K562 (cell line): ENCODE measurements around the gene ARL14EPL. TPM values are rescaled to one million over a fixed set of nuclear protein-coding genes. Genes with fewer than 3 reads are reported as not detected.

ENCODE experiments used
- CHD2 ChIP-seq: IDR thresholded peaks from 2 replicates; pipeline ENCODE4 v1.6.1; 2011; ENCODE audit warnings: low read depth, low read length
- COPS2 ChIP-seq: fragments of 450-650 bp; conservative IDR thresholded peaks from 2 replicates; pipeline ENCODE4 v1.6.1; 2016; ENCODE audit warnings: mild to moderate bottlenecking, moderate library complexity
- DDX20 ChIP-seq: fragments of 450-650 bp; IDR thresholded peaks from 2 replicates; pipeline ENCODE4 v1.6.1; 2016; ENCODE audit warnings: missing genetic modification characterization, low read depth, mild to moderate bottlenecking, missing compliant biosample characterization, moderate library complexity
- DNMT1 ChIP-seq: fragments of 450-650 bp; IDR thresholded peaks from 2 replicates; pipeline ENCODE4 v1.6.1; 2016; ENCODE audit warnings: antibody characterized with exemption, mild to moderate bottlenecking
- DPF2 ChIP-seq: fragments of 450-650 bp; IDR thresholded peaks from 2 replicates; pipeline ENCODE4 v1.6.1; 2016
- ETV6 ChIP-seq, 3 experiments: fragments of 150-350 bp in 1 of 3; sonication (generic) in 1 of 3; formaldehyde crosslinking in 1 of 3; IDR thresholded peaks; 2 replicates each; pipeline versions ENCODE4 v1.6.1 to v1.8.0; 2014 to 2022; ENCODE audit warnings: borderline replicate concordance in 2 of 3, low read depth in 2 of 3, antibody characterized with exemption in 1 of 3, low read length in 1 of 3, mild to moderate bottlenecking in 1 of 3, missing genetic modification reagents in 1 of 3
- FOSL1 ChIP-seq: fragments of 200-800 bp; sonication (Bioruptor generic); conservative IDR thresholded peaks from 2 replicates; pipeline ENCODE4 v1.6.1; 2016; ENCODE audit warnings: missing genetic modification characterization, missing compliant biosample characterization
- HNRNPL ChIP-seq: fragments of 200-400 bp; formaldehyde crosslinking; IDR thresholded peaks from 2 replicates; pipeline ENCODE4 v1.6.1; 2017; ENCODE audit warnings: low read depth, mild to moderate bottlenecking, low read length
- LARP7 ChIP-seq: fragments of 450-650 bp; IDR thresholded peaks from 2 replicates; pipeline ENCODE4 v1.6.1; 2016
- PURB ChIP-seq: sonication (generic); formaldehyde crosslinking; IDR thresholded peaks from 2 replicates; pipeline ENCODE4 v1.9.0; 2021; ENCODE audit warnings: low read depth, mild to moderate bottlenecking, missing genetic modification reagents
- SIRT6 ChIP-seq: IDR thresholded peaks from one replicate; pipeline ENCODE4 v1.6.1; 2012; ENCODE audit warnings: low read depth, mild to moderate bottlenecking, control low read depth, inconsistent platforms, low read length, moderate library complexity
- SP2 ChIP-seq: IDR thresholded peaks from 2 replicates; pipeline ENCODE4 v1.6.1; 2011; ENCODE audit warnings: mild to moderate bottlenecking, low read depth, low read length, moderate library complexity; ENCODE audit not compliant: poor library complexity, severe bottlenecking; ENCODE audit errors: extremely low read depth
- THRAP3 ChIP-seq: fragments of 450-650 bp; IDR thresholded peaks from 2 replicates; pipeline ENCODE4 v1.6.1; 2016; ENCODE audit warnings: mild to moderate bottlenecking, inconsistent platforms, borderline replicate concordance
- TSC22D4 ChIP-seq: fragments of 450-650 bp; IDR thresholded peaks from 2 replicates; pipeline ENCODE4 v1.6.1; 2016; ENCODE audit warnings: missing genetic modification characterization, missing biosample characterization, control low read depth
- ZNF133 ChIP-seq: fragments of 250-450 bp; sonication (Bioruptor Pico); IDR thresholded peaks from 2 replicates; pipeline ENCODE4 v1.4.0; 2020; ENCODE audit warnings: mild to moderate bottlenecking
- ZNF184 ChIP-seq: sonication (generic); formaldehyde crosslinking; IDR thresholded peaks from 2 replicates; pipeline ENCODE4 v1.5.0; 2020; ENCODE audit warnings: missing genetic modification reagents
- ZNF639 ChIP-seq, 2 experiments: fragments of 200-800 bp in 1 of 2; sonication (Bioruptor generic) in 1 of 2; sonication (generic) in 1 of 2; formaldehyde crosslinking in 1 of 2; IDR thresholded peaks in 1 of 2; conservative IDR thresholded peaks in 1 of 2; 2 replicates each; pipeline versions ENCODE4 v1.5.0 to v1.6.1; 2016 to 2020; ENCODE audit warnings: missing compliant biosample characterization in 1 of 2, missing genetic modification characterization in 1 of 2, missing genetic modification reagents in 1 of 2
- ZNF778 ChIP-seq: fragments of 450-650 bp; formaldehyde crosslinking; IDR thresholded peaks from 2 replicates; pipeline ENCODE4 v1.4.0; 2020; ENCODE audit warnings: mild to moderate bottlenecking, moderate library complexity
- ZNF79 ChIP-seq: fragments of 250-450 bp; sonication (Bioruptor Pico); IDR thresholded peaks from 2 replicates; pipeline ENCODE4 v1.4.0; 2020; ENCODE audit warnings: low read depth, mild to moderate bottlenecking, moderate library complexity
- ZNF830 ChIP-seq: fragments of 250-450 bp; sonication (Bioruptor Pico); IDR thresholded peaks from 2 replicates; pipeline ENCODE4 v1.5.0; 2021; ENCODE audit warnings: mild to moderate bottlenecking
- polyA plus RNA-seq, 8 experiments: library from polyadenylated mRNA; depleted of rRNA in 4 of 8; stranded (reverse) in 5 of 8; unstranded in 3 of 8; fragments of >200 nt; fragmentation: Nextera tagmentation in 2 of 8; fragmentation: Illumina TruSeq in 1 of 8; extraction: Ambion mirVana in 2 of 8; extraction: Trizol in 1 of 8; gene quantifications; 2 replicates each; pipeline versions ENCODE4 v1.2.1 to v1.2.3, GENCODE V29; 2011 to 2014; ENCODE audit warnings: inconsistent platforms in 1 of 8, missing spikeins in 1 of 8
- total RNA-seq, 7 experiments: library from RNA; depleted of rRNA in 6 of 7; stranded (reverse); fragments of >200 nt in 6 of 7; fragmentation: Illumina TruSeq in 2 of 7; extraction: Trizol in 2 of 7; gene quantifications; 2 replicates each; pipeline versions ENCODE4 v1.2.1 to v1.2.3, GENCODE V29; 2011 to 2021; ENCODE audit warnings: low replicate concordance in 1 of 7
- TF ChIP-seq, protein P1 (sequence below): sonication (generic); formaldehyde crosslinking; IDR thresholded peaks from 2 replicates; pipeline ENCODE4 v1.8.1; 2023; ENCODE audit warnings: mild to moderate bottlenecking, missing genetic modification reagents

Gene ARL14EPL
- total and polyA plus RNA-seq, 9 of the 15 experiments (the other 6 are each of a cell fraction or from before 2014, with no cell fraction given): 0.06 to 0.14 (median 0.08) TPM; not detected in 5

DNA sequence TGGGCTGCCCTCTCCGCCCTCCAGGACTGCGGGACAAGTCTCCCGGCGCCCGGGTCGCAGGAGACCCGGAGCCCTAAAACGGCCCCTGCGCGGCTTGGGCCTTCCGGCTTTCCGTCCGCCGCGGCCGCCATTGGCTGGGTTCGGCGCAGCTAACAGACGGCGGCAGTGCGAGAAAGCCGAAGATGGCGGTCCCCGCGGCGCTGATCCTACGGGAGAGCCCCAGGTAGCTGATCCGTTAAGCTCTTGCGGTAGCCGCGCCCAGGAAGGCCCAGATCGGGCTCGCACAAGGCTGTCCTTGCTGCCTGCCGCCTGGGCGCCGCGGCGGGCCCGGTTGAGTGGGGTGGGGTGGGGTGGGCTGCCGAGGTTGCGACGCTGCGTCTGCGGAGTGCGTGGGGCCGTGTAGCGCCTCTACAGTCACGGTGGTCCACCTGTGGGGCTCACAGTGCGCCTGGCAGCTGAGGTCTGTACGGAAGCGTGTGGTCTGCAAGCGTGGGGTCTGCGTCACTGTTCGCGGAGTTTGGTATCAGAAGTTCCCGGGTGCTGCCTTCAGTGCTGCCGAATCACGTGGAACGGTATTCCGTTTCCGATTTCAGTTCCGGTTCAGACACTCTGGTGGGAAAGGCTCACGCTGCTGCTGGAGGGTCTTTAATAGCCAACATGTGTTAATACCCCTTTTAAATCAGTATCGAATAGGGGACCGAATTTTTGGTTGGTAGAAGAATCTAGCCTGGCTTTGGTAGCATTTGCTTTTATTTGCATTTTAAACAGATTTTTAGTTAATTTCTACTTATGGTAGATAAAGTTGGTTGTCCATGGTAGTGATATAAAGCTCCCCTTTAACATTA lies 52.8 kb downstream of the ARL14EPL start, which contains the start of gene COMMD10 (continued):
- no peak; a peak in 1 of 4 replicates for TF ChIP-seq ETV6 (IDR thresholded peaks at IDR 0.05; ENCODE audit: borderline replicate concordance in 1 of 2, low read depth in 2 of 2, low read length in 1 of 2)
- TF ChIP-seq ETV6 (CRISPR knock-in tag; IDR thresholded peaks at IDR 0.05; ENCODE audit: borderline replicate concordance): 0 out of 2 replicates have a peak, but pooled peaks have one; percentile 69
- TF ChIP-seq ZNF639 (CRISPR knock-in tag; conservative IDR thresholded peaks at IDR 0.05 in 1 of 2, IDR thresholded peaks at IDR 0.05 in 1 of 2): peak in 1 of 2 experiments; percentile 44; a peak in 1 of 4 replicates
- no peak for TF ChIP-seq THRAP3
- TF ChIP-seq, protein P1, sequence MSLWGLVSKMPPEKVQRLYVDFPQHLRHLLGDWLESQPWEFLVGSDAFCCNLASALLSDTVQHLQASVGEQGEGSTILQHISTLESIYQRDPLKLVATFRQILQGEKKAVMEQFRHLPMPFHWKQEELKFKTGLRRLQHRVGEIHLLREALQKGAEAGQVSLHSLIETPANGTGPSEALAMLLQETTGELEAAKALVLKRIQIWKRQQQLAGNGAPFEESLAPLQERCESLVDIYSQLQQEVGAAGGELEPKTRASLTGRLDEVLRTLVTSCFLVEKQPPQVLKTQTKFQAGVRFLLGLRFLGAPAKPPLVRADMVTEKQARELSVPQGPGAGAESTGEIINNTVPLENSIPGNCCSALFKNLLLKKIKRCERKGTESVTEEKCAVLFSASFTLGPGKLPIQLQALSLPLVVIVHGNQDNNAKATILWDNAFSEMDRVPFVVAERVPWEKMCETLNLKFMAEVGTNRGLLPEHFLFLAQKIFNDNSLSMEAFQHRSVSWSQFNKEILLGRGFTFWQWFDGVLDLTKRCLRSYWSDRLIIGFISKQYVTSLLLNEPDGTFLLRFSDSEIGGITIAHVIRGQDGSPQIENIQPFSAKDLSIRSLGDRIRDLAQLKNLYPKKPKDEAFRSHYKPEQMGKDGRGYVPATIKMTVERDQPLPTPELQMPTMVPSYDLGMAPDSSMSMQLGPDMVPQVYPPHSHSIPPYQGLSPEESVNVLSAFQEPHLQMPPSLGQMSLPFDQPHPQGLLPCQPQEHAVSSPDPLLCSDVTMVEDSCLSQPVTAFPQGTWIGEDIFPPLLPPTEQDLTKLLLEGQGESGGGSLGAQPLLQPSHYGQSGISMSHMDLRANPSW (CRISPR knock-in tag): no peak
- TF ChIP-seq CHD2: no peak
- no peak for TF ChIP-seq ZNF830
- TF ChIP-seq DPF2: 0 out of 2 replicates have a peak, but pooled peaks have one; percentile 9
- peak; percentile 9; the same call in 1 of the 2 replicates for TF ChIP-seq FOSL1
- no peak for TF ChIP-seq DDX20 (tag)
- no peak for TF ChIP-seq HNRNPL
- TF ChIP-seq ZNF79: no peak
- no peak for TF ChIP-seq SIRT6
- TF ChIP-seq ZNF184: no peak
- TF ChIP-seq ZNF133 (CRISPR knock-in tag): no peak
- no peak for TF ChIP-seq PURB (CRISPR knock-in tag)
- no peak for TF ChIP-seq LARP7
- TF ChIP-seq COPS2: no peak
- no peak for TF ChIP-seq SP2
- TF ChIP-seq ZNF778 (CRISPR knock-in tag): no peak
- TF ChIP-seq TSC22D4: no peak
- no peak for TF ChIP-seq DNMT1
